Hindlimb muscle (tissue), 1 donor: ENCODE measurements around the gene ARHGEF40. TPM values are rescaled to one million over a fixed set of nuclear protein-coding genes. Genes with fewer than 3 reads are reported as not detected.

Experiments
- DNase-seq: peaks from one replicate; pipeline ENCODE4 v3.0.0-alpha.2; 2013
- polyA plus RNA-seq: library from polyadenylated mRNA; unstranded; fragments of 120-200 nt; gene quantifications from one replicate; pipeline ENCODE4 v1.2.1, GENCODE V29; 2013; ENCODE audit not compliant: insufficient read length

ARHGEF40 gene
- polyA plus RNA-seq = 65.6 TPM

DNA sequence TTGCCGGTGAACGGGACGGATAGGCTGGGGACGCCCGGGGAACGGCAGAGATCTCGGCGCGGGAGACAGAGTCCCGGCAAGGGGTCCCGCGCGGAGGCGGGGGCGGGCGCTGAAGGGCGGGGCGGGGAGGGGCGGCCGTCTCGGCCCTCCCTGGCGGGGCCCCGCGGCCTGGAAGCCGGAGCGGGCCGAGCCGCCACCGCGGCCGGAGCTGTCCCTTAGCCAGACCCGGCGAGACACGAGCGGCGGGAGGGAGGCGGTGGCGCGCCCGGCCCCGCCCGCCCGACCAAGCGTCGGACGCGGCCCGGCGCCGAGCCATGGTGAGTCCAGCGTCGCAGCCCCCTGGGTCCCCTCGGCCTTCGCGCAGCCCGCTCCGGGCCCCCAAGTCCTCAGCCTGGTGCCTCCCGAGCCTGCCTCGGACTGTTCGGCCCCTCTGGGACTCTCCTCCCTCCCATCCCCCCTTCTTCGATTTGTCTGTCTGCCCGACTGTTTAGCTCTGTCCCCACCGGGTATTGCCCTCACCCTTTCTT lies at the start of gene ARHGEF40:
ARHGEF40 (plus strand) TSS at position 222 of the 527 bp plus-strand sequence; CDS start at position 315, 93 bp downstream.
- peak; percentile 77 for DNase-seq

DNA sequence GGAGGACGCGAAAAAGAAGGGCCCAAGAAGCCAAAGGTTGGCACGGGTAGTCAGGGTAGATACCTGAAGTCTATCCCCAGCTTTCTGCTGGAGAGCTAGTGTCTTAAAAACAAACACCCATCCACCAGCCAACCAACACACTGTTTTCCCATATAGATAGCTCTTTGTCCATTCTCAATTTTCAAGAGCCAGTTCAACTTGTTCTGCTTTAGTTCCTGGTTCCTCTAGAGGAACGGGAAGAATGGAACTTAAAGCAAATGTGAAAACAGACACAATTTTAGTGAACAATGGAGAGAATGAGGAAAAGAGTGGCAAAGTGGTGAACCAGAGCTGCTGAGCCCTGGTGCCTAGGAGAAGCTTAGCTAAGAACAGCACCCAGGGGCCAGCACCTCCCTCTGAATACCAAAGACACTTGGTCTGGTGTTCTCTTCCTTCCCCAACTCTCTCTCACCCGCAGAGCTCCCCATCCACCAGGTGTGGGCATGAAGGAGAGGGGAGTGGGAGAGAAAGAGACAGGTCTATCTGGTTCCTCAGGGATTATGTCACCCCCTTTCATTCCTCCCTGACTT lies 49.0 kb upstream of the ARHGEF40 start:
- no peak for DNase-seq

DNA sequence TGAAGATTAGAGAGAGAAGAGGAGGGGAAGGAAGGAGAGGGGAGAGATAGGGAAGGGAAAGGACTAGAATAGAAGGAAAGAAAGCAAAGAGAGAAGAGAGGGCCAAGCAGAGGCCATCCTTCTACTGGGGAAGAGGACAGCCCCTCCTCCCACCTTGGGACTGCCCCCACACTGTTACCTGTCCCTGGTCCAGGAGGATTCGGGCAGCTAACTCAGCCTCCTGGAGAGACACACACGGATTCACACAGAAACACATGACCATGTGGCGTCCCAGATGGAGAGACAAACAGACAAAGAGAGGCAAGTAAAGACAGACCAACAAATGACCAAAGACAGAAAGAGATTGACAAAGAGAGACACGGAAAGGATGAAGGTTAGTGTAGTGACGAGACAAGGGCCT lies 47.4 kb upstream of the ARHGEF40 start:
- no peak for DNase-seq

DNA sequence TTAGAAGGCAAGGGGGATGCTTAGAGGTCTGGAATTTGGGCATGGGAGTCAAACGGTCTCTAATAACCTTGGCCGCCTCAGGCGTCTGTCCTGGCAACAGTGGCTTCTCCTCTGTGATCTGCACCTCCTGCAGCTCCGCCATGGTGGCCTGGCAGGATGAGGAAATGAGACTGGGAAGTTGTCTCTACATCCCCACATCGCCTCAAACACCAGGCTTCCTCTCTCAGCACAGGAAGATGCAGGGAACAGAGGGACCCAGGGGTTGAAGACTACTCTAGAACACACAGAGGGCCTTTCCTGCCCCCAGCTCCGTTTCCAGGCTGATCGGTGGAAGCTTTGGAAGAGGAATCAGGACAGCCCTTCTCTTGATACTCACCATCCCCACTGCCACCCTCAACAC lies 46.9 kb upstream of the ARHGEF40 start:
- DNase-seq = no peak

DNA sequence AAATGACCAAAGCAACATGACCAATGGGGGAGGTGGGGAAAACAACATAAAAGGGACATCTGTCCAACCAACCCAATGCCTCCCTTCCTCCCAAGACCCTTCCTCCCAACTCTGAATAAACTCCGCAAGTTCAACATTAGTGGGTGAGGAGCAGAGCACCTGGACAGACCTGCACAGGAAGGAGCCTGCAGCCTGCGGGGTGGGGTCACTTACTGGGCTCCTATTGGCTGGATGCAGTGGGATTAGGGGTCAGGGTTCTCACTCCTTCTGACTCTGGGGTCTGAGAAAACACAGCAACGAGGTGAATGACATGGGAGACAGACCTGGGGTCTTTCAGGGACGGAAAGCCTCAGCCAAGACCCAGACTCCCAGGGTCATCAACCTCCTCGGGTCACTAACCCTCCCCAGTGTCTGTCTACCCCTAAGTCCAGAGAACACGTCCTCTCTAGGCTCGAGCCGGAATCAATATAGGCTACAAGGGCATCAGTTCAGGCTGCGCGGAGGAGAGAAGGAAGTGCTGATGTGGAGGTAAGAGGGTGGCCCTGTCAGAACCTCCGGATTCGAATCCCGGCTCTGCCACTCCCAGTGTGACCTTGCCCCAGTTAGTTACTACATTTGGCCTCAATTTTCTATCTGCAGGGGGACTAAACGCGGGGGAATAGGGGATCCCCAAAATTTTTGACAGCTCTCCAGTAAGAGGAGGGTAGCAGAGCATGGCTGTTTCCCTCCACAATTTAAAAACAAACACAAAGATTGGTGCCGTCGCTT lies 46.1 kb upstream of the ARHGEF40 start:
- no peak for DNase-seq

DNA sequence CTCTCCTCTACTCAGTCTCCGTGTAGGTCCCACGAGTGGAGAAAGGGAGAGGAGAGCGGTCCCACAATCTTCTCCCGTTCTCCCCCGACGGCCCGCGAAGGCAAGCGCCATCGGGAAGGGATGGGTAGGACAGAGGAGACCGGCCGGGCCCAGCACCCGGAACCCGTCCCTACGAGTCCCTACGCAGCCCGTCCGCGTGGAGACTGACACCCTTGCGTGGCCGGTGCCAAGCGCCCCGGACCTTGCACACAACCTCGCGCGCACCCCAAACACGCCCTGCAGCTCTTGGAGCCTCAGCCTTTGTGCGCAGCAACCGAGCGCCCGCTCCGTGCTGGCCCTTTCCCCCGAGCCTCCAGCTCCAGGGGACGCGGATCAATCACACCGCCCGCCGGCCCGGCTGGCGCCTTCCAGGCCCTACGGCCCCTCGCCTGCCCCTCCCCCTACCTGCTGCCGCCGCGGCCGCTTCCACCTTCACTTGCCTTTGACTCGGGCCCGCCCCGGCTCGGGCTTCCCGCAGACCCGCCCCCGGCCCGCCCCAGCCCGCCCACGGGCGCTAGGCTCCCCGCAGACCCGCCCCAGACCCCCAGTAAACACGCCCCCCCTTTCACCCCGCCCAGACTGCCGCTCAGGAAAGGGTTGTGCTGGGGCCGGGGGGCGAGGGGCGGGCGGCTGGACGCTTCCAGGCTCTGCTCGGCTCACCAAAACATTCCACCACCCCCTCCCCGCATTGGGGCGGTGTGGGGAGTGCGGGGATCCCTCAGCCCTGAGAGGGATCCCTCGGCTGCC lies 45.3 kb upstream of the ARHGEF40 start, which contains the start of gene NDRG2:
NDRG2 (minus strand) TSS at position 477 of the 786 bp plus-strand sequence. CDS start 1,746 bp downstream, outside the sequence.
- DNase-seq = peak; percentile 68

DNA sequence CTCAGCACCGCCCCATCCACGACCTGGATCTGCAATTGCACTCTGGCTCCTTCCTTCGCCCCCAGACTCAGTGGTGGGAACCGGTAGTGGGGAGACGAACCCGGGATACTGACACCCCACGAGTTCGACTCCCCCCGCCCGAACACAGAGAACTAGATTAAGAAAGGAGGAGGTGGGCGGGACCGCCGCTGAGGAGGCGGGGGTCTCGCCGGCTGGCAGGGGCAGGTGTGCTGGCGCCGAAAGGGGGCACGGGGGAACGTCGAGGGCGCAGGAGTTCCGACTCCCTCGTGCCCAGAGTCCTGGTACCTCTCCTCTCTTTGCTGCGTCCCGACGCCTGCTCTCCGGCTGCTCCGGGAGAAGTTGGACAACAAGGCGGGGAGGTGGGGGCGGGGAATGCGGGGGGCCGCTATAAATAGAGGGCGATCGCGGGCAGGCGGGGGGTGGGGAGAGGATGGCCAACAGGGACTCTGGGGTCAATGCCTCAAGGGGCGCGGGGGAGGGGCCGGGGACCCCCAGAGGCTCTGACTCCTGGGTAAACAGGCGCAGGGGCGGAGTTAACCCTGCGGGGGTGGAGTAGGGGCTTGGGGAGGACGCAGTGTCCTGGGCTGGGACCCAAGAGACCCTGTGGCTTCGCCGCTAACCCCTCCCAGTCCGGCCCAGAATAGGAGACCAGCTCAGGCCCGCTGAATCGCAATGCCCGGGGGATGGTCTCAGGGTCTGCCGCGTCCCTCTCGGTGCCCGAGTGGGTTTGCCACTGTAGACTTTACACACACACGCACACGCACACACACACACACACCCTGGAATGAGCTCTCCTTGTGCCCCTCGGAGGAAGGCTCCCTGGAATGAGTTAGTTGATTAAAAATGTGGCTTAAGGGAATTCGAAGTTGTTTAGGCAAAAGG lies 44.5 kb upstream of the ARHGEF40 start:
- peak; percentile 43 for DNase-seq

DNA sequence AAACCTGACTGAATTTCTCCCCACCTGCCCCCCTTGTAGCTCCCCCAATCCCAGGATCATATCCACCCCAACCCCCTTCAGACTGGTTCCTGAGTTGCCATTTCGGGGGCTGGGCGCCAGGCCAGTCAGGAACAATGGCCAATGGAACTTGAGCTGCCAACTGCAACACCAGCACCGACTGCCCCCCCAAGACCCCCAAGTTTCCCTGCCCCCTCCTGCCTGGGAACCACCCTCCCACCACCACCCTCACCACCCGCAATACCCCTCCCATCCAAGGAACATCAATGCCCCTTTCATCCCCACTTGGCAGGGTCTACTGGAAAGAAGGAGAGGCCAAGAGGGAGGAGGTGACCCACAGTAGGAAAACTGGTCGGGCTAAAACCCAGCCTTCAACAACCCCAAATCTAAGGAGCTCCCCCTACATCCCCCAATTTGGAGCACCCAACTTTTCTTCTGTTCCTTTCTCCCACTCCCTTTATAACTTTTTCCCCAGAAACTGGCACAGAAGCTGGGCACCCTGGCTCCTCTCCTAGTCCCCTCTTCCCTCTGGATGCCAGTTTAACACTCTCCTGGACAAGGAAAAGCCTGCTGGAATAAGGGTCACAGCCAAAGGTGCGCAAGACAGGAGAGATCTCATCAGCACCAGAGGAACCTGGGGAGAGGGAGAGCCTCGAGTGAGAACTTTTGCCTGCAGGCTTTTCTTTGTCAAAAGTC lies 43.7 kb upstream of the ARHGEF40 start:
- DNase-seq = no peak

DNA sequence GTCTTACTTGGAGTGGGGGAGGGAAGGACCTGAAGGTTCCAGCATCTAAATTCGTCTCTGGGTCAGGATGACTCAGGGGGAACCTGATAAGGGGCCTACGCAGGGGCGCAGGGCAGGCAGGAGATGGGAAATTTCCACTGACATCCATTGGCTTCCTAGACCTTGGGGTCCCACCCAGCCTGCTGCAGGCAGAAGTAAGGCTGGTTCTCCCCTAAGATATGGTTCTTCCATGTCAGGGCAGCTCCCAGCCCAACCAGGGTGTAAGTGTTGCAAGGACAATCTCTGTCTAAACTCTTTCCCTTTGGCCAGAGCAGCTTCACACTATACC lies 43.2 kb upstream of the ARHGEF40 start:
- no peak for DNase-seq

DNA sequence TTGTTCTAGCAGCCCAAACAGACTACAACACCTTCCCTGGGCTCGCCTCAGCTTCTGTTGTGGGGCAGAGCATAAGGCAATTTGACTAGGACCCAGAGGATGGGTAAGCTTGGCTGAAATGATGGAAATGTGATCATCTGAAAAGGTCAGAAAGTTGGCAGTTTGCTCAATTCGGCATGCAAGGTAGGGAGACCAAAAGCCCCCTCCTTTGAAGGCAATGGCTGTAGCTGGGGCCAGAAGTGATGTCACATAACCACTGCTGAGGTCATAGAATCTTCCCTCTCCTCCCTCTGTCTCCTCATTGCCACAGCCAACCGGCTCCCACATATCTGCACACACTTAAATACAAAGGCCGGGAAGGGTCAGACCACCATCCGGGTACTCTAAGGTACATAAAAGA lies 40.2 kb upstream of the ARHGEF40 start, which contains the start of gene TPPP2:
TPPP2 (plus strand) TSS at position 301 of the 400 bp plus-strand sequence. CDS start 365 bp downstream, outside the sequence.
- no peak for DNase-seq

DNA sequence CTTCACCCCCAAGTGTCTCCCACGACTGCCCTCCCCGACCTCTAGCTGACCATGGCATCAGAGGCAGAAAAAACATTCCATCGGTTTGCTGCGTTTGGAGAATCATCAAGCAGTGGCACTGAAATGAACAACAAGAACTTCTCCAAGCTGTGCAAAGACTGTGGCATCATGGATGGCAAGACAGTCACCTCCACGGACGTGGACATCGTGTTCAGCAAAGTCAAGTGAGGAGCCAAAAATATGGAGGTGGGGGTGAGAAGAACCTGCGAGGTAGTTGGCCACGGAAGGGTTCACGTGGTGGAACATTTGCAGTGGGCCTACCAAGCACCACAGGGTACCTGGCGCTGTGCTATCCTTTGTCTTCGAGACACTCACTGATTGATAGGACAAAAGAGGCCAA lies 39.6 kb upstream of the ARHGEF40 start:
- DNase-seq = no peak

DNA sequence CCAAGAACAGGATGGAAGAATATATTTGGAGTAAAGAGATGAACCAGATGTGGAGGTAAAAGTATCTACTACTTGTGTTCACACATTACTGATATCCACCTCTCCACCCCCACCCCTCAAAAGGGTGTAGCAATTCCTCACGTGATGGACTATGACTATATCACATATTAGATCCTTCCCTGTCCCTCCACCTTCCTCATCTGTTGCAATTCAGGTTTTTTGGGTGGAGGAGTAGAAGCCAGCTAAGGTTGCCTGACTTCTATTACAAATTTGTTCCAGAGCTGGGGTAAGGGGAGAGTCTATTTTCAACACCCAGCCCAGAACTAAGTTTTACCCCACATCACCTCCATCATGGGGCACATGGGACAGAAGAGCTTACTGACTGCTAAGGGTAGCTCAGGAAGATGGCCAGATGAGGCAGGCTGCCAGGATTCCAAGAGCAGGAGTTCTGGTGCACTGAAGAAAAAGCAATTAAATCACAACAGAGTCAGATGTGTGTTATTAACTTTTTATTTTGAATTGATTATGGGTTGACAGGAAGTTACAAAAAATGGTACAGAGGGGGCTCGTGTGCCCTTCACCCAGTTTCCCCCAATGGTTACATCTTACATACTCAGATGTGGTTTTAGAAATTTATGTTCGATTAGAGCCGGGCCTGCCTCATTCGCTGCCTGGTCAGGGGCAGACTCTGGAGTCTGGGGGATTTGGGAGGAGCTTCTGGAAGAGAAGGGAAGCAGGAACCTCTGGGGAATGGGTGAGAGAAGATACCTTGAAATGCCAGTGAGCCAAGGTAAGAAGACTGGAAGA lies 37.6 kb upstream of the ARHGEF40 start:
- DNase-seq = no peak

DNA sequence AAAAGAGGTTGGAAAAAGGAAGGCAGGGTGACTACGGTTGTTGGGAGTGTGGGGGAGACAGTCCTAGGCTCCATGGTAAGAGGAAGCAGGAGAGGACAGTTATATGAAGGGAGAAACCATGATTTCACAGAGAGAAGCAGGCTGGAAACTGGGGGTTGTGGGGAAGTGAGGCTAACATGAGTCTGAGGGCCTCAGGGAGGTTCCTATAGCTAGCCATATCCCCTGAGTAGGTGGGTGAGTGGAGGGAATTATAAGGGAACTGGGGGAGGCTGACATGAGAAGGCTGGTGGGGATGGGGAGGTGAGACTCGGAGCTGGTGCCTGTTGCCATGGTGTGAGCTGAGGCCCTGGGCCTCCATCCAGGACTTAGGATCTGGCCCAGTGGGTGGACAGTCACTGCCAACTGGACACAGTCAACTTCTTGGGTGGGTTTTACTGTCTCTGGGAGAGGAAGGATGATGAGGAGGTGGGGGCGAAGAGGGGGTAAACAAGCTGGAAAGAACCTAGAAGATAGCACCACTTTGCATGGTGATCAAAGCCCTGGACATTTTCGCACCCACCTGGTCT lies 36.9 kb upstream of the ARHGEF40 start:
- DNase-seq = no peak

DNA sequence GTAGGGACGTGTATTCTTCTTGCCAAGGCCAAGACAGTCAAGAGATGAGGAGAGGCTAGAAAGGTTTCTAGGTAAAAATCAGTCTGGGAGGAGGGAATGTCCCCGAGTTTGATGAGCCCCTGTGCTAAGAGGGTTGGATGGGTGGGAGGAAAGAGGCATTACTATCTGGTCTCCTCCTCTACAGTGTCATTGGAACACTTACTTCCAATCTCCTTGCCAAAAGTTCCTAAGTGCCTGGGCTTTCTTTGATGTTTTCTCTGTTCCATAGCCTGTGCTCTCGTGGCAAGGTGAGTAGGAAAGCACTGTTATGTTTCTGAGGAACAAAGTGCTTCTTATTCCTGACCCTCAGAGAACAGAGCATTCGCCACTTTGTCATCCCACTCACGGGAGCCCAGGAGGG lies 35.4 kb upstream of the ARHGEF40 start, which contains the start of gene RNASE13:
RNASE13 (minus strand) TSS at position 101 of the 400 bp plus-strand sequence. CDS start 519 bp downstream, outside the sequence.
- DNase-seq = no peak

DNA sequence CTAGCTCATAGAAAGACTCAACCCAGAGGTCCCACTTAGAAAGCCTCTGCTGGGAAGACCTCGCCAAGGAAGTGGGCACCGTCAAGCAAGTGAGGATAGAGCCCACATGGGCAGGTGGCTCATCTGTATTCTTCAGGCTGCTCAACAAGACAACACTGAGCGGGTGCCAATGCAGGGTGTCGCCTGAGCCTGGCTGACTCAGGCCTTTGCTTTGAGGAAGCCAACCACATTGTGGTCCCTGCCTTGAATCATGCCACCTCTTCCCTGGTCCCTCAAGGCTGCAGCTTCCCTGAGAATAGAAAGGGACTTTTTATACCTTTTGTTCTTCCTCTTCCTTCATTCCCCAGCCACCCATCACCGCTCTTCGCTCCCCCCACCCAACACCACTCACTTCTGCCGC lies 33.4 kb upstream of the ARHGEF40 start:
- no peak for DNase-seq

DNA sequence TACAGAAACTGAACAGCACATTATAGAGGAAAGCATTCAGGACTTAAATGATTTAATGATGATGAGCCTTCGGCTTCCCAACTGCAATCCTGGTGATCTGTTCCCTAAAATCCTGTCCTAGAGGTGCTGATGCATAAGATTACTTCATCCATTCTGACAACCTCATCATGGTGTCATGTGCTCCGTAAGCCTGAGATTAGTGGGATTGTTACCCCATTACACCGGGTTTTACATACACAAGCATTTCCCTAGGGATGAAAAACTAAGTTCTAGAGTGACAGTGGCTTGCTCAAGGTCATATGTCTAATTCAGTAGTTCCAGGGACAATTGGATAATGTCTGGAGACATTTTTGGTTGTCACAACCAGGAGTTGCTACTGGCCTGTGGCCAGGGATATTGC lies 32.9 kb upstream of the ARHGEF40 start:
- no peak for DNase-seq

DNA sequence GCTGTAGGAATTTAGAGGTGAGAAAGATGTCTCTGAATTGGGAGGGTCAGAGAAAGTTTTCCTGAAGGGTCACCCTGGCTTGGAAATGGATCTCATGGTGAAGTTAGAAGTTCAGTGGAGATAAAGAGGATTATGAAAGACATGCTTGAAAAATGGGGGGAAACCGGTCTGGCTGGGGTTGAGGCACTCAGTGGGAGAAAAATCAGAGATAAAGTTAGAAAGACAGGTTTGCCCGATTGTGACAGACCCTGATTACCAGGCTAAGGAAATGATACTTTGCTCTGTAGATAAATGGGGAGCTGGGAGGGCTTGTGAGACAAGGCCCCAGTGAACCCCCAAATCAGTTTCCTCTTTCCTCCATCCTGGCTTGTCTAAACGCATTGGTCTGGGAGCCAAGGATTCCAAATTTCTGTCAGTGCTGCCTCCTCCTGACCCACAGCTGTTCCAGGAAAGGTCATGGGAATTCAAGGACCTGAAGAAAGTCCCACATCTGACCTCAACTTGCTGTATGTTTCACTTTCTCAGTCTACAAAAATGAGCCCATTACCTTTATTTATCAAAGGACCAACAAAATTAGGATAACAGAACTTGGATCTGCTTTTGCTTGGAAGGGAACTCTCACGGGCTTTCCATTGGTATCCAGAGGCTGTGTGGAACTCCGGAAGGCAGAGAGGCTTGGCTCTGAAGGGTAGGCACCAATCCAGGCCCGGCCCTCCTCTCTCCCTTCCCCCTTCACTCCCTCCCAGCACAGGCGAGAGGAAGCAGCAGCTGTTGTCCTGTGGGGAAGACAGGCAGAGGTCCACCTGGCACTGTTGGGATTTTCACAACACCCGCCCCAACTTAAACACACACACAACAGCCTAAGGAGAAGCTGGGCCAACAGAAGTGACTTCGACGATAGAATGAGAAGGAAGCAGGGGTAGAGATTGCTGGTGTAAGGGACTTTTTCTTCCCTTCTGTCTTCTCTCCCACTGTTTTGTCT lies 31.4 kb upstream of the ARHGEF40 start:
- DNase-seq = peak; percentile 91

DNA sequence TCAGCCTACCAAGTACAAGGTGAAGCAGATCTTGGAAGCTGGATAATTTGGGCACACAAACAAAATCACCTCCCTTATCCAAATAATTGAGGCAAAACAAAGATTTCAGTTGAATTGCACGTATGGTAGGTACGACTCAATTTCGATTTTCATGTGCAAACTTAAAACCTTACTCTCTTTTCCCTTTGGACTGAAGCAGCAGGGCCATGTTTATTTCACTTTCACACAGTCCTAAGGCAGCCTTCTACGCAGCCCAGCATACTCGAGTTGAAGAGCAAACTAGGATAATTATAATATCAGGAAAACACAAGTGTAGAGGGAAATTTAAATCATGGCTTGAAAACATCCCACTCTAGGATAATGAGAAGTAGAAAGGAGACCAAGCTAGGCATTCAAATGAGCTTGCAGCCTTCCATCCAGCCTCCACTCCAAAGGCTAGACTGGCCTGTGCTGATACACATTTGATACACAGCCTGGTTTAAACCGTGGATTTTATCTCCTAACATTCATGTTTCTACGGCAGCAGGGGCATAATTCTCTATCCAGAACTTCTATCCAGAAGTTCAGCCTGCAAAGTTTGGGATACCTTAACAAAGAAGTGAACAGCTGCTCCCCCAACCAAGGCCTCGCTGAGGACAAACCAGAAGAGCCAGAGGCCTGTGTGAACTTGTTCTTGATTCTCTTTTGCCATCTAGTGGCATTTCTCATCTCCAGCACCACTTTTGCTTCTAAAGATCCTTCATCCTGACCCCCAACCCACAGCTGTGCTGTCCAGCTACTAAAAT lies 30.3 kb upstream of the ARHGEF40 start:
- peak; percentile 74 for DNase-seq
